GM18907 (cell line): ENCODE measurements around the gene MSANTD2.
"Not testable (repeated sequence)": the region's sequence is repeated elsewhere in the genome, so short reads cannot be mapped to it uniquely, and the experiment has no call there.

Experiments used
- ATAC-seq: cut with Tn5 transposase; IDR thresholded peaks from one replicate; pipeline ENCODE4 v1.9.1; 2021; ENCODE audit warnings: mild to moderate bottlenecking, moderate library complexity; ENCODE audit not compliant: unreplicated experiment

MSANTD2 gene

DNA sequence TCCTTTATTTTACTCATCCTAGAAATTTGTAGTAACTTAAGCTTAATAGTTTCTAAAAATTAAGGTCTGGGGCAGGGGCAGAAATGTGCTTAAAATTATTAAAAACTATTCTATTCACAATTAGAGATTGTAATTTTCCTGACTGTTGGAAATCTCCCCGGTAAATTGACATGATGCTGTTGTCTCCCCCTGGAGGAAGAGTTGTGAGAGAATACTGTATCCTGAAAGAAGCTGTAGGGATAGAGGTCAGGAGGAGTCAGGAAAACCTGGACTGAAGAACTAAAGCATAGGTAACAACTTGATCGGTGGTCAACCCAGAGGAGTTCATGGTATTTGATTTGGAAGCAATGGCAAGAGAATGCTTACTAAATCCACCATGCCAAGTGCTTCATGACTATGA lies 21.9 kb downstream of the MSANTD2 start:
- no peak for ATAC-seq

DNA sequence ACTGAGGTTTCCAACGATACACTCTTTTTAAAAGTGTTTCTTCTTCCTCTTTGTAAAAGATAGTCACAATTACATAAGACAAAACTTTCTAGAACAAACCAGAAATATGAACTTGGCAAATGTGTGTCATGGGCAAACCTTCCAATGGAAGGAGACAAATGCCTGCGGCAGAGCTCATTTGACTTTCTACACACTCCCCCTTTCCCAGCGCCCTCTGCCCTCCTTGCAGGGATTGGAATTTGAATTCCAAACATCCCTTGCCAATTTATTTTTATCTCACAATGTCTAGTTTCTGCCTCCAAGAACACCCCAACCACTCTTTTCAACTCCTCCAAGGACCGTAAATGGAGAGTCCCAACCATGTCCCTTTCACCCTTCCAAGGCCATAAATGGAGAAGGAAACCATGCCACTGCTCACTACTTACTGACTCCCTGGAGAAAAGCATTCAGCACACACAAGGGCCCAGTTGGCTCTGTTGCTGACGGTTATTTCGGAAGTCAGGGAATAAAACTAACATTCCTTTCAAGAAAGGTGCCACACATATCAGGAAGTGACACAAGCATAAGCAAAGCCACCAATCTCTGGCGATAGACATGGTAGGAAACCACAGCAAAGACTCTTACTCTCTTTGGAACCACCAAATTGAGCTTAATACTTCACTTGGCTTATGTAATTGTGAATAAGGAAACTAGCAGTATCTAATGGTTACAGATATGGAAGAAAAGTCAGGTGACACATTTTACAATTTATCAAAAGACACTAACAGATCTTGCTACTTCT lies 23.2 kb downstream of the MSANTD2 start:
- no peak for ATAC-seq

DNA sequence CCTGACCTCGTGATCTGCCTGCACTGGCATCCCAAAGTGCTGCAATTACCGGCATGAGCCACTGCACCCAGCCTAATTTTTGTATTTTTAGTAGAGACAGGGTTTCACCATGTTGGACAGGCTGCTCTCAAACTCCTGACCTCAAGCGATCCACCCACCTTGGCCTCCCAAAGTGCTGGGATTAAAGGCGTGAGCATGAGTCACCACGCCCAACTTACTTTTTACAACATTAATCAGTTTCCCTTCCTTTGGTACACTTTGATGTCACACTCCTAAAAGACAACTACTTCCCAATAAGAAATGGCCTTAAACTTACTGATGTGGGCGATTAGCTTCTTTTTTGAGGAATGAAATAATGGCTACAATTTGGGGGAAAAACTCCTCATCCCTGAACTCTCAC lies 29.2 kb downstream of the MSANTD2 start:
- ATAC-seq, result not testable (repeated sequence)

DNA sequence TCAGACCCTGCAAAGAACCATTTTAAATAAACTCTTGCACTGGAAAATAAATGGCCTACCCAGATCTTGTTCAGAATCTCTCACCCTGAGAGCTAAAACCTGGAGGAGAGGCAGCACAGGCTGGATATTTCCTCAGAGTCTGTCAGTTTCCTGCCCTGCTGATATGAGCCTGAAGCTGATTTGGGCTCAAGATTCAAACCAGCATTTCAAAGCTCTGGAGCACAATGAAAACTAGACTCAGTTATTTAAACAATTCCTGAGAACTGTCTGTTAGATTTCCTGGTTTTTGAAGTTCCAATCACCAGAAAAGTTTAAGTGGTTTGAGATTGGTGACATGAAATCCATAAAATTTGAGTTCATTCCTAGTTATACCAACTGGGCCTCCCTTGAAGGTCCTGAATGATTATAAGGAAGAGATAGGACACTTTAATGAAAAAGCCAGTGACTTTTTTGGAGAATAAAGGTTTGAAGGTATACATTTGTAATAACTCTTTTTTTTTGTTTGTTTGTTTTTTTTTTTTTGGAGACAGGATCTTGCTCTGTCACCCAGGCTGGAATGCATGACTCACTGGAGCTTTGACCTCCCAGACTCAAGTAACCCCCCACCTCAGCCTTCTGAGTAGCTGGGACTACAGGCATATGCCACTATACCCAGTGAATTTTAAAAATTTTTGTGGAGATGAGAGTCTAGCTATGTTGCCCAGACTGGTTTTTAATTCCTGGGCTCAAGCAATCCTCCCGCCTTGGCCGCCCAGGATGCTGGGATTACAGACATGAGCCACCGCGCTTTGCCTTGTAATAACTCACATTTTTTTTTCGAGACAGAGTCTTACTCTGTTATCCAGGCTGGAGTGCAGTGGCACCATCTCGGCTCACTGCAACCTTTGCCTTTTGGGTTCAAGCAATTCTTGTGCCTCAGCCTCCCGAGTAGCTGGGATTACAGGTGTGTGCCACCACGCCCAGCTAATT lies 30.1 kb downstream of the MSANTD2 start:
- ATAC-seq, result no peak

GRCh38 chr11:124768914-124769313 lies 31.3 kb downstream of the MSANTD2 start:
- no peak for ATAC-seq

DNA sequence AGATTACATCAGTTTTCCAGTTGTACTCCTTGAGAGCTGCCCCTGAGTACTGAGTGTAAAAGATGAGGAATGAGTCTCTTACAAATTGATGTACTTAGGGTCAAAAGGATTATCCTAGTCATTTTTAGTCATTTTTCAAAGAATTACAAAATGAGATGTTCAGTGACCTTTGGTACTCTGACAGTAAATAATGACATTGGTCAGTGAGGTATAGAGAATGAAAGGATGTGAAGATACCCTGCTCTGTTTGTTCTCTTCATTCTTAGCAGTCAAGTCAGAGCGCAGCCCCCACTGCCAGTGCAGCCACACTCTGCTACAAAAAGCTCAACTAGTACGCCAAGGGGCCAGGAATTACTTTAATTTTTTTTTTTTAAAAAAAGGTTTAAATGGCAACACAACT lies 34.0 kb downstream of the MSANTD2 start:
- ATAC-seq, result no peak

DNA sequence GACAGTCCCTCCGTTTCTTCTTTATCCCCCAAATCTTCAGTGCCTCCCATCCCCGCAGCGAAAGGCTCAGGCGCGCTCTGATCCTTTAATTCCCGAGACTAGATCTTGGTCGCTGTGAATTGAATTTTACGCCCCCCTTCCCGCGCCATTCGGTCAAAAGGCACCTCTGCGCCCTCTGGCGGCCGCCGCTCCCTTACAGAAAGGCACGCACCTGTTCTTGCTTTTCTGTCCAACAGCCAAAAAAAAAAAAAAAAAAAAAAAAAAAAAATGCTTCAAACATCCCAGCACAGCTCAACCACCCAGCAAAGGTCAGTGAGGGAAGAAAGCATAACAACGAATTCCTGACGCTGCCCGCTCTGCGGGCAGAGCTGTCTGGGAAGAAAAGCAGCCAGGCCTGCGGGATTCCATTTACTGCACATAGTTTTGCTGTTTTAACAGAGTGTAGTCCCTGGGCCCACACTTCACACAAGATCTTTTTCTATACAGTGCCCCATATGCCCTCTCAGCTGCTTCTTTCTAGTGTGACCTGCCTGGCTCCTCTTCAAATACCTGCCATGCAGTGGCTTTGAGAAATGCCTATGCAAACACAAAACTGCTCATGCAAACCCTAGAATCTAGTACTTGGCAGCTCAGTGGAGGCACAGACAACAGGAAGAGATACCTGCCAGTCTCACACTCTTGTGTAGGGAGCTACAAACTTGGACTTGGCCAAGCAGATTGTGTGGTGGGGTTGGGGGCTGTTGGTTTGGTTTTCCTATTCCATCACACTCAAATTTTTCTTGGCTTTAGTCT lies 36.9 kb downstream of the MSANTD2 start:
- ATAC-seq, result peak; percentile 25

DNA sequence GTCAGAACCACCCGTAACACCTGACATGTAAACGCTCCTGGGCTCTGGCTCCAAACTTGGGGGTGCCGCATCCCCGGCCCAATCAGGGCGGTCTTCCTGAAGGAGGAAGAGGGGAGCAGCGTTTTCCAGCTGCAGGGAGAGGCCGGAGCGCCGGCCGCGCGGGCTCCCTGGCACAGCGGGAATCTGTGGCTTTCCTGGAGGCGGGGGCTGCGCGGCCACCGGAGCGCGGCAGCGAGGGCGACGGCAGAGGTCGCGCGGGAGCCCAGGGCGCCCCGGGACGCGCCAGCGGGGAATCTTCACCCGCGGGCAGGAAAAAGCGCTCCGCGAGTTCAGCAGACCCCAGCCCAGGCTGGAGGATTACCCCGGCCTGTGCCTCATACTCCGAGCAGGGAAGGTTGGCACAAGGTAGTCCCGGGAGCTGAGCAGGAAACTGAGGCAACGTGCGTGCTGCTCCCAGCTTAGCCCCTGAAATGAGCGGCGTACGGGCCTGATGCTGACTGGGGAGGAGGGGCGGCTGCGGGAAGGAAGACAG lies 37.5 kb downstream of the MSANTD2 start:
- peak; percentile 12 for ATAC-seq

GRCh38 chr11:124762105-124762623 lies 38.0 kb downstream of the MSANTD2 start, which contains the start of gene ESAM:
Gene ESAM (minus strand): TSS chr11:124762290. CDS start chr11:124762154, 136 bp downstream.
- ATAC-seq, result peak; percentile 57

DNA sequence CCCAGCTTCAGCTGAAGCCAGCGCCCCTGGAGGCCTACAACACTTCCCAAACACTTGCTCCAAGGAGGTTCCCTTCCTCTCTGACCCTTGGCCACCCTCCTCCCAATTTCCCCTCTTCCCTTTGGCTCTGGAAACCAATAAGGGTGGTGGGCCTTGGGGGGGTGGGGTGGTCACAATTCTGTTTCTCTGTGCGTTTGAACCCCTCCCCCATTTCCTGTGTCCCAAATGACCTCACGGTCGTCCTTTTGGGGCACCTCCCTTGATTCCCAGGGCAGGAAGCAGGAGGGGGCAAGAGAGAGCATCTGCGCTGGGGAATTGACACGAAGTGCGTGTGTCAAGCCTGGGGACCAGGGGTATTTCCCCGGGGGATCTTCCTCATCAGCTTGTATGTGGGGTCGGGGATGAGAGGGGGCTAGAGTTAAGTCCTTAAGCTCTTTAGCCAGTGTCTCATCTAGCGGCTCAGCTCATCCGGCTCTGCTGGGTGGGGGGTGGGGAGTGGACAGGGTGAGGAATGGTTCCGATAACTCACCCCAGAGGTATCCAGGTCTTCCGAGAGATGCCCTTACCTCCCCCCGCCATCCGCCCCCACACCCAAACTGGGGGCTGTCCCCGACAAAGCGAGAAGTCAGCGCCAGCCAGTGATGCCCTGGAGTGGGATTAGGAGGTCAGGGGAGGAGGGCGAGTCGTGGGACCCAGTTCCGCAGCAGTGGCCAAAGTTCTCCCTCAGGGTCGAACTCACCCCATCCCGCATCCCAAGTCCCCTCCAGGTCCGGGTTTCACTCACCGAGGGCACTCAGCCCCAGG lies 38.7 kb downstream of the MSANTD2 start:
- ATAC-seq, result peak; percentile 0

DNA sequence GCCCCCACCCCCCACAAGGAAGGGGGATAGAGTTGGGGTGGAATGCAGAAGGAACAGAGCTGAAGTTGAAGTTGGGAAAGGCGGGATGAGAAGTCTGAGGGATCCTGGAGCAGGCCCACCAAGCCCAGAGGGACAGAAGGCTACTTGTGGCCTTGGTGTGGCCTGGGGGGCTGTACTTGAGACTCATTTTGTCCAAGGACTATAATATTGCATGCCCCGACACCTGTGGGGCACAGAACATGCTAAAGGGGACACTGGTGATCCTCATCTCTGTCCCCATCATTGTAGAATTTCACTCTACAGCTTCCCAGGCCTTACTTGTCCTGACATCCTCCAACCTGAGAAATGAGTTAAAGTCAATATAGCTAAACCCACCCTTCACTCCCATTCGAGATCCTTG lies 39.4 kb downstream of the MSANTD2 start:
- no peak for ATAC-seq

GRCh38 chr11:124760205-124760652 lies 40.0 kb downstream of the MSANTD2 start:
- peak; percentile 23 for ATAC-seq

GRCh38 chr11:124759266-124760204 lies 40.7 kb downstream of the MSANTD2 start:
- peak; percentile 18 for ATAC-seq

- peak; percentile 54 for ATAC-seq
Measured at GRCh38 chr11:124758355-124759265, 41.6 kb downstream of the MSANTD2 start.

DNA sequence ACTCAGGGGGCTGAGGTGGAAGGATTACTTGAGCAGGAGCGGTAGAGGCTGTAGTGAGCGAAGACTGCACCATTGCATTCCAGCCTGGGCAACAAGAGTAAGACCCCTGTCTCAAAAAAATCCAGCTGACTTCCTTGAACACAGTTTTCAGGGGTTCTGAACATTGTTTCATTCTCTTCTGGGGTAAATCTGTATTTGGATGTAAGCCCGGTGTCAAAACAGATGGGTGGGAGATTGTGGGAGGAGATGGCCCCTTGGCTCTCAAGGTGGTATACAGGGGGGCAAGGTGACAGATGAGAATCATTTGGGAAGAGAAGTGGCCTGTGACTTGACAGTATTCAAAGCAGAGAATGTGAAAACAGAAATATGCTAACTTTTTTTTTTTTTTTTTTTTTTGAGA lies 42.9 kb downstream of the MSANTD2 start:
- ATAC-seq, result no peak

- no peak for ATAC-seq
Measured at GRCh38 chr11:124756753-124757227, 43.4 kb downstream of the MSANTD2 start.
